WTC11 (cell line): Measurements from ENCODE around the gene CACNA1B. TPM values are rescaled to one million over a fixed set of nuclear protein-coding genes. Genes with fewer than 3 reads are reported as not detected.

Experiments
- ATAC-seq: fragments of 200-7000 bp; cut with Tn5 transposase; 2 replicates; pipeline ENCODE4 v1.10.0; 2021; ENCODE audit warnings: mild to moderate bottlenecking, moderate library complexity
- CTCF ChIA-PET: fragments of 300-600 bp; sonication (Branson Sonifier 250); formaldehyde crosslinking; loops from one replicate; lab custom pipeline; 2021; ENCODE audit warnings: antibody characterized with exemption; lab: Charles Lee
- POLR2A ChIA-PET: fragments of 350-600 bp; sonication (Branson Sonifier 250); formaldehyde crosslinking; loops from one replicate; lab custom pipeline; 2021; ENCODE audit warnings: antibody characterized with exemption; lab: Charles Lee
- DNase-seq: peaks from one replicate; pipeline ENCODE4 v3.0.0; 2021; ENCODE audit warnings: low spot score
- H3K27ac Mint-ChIP-seq: 2 replicates; pipeline ENCODE4 v1.8.0; 2021; ENCODE audit warnings: mixed read lengths
- H3K27me3 Mint-ChIP-seq: 2 replicates; pipeline ENCODE4 v1.8.0; 2021; ENCODE audit warnings: low read depth, mild to moderate bottlenecking, moderate library complexity, mixed read lengths
- H3K36me3 Mint-ChIP-seq: 2 replicates; pipeline ENCODE4 v1.8.0; 2021; ENCODE audit warnings: mixed read lengths
- H3K4me1 Mint-ChIP-seq: 2 replicates; pipeline ENCODE4 v1.8.0; 2022; ENCODE audit warnings: mixed read lengths
- H3K4me3 Mint-ChIP-seq: 2 replicates; pipeline ENCODE4 v1.8.0; 2021; ENCODE audit warnings: mild to moderate bottlenecking, moderate library complexity, mixed read lengths
- H3K9me3 Mint-ChIP-seq: 2 replicates; pipeline ENCODE4 v1.8.0; 2021; ENCODE audit warnings: mixed read lengths
- ATF2 ChIP-seq: sonication (generic); formaldehyde crosslinking; IDR thresholded peaks from 2 replicates; pipeline ENCODE4 v1.8.1; 2022; ENCODE audit warnings: low read depth, missing genetic modification reagents, borderline replicate concordance
- CREB1 ChIP-seq: sonication (generic); formaldehyde crosslinking; IDR thresholded peaks from 2 replicates; pipeline ENCODE4 v1.8.0; 2023; ENCODE audit warnings: mild to moderate bottlenecking, missing genetic modification reagents
- E2F4 ChIP-seq: sonication (generic); formaldehyde crosslinking; IDR thresholded peaks from 2 replicates; pipeline ENCODE4 v1.8.1; 2022; ENCODE audit warnings: low read depth, mild to moderate bottlenecking, moderate library complexity, missing genetic modification reagents, borderline replicate concordance
- E2F5 ChIP-seq: sonication (generic); formaldehyde crosslinking; IDR thresholded peaks from 2 replicates; pipeline ENCODE4 v1.8.1; 2022; ENCODE audit warnings: mild to moderate bottlenecking, moderate library complexity, missing genetic modification reagents
- NFE2L1 ChIP-seq: sonication (generic); formaldehyde crosslinking; IDR thresholded peaks from 2 replicates; pipeline ENCODE4 v1.8.1; 2023; ENCODE audit warnings: missing genetic modification reagents
- OVOL2 ChIP-seq: fragments of 250-450 bp; sonication (Bioruptor Pico); IDR thresholded peaks from 2 replicates; pipeline ENCODE4 v1.9.0; 2021; ENCODE audit warnings: mild to moderate bottlenecking, borderline replicate concordance
- PRDM15 ChIP-seq: sonication (generic); formaldehyde crosslinking; IDR thresholded peaks from 2 replicates; pipeline ENCODE4 v1.8.0; 2022; ENCODE audit warnings: missing genetic modification reagents
- STAT6 ChIP-seq: sonication (generic); formaldehyde crosslinking; conservative IDR thresholded peaks from 2 replicates; pipeline ENCODE4 v1.8.1; 2023; ENCODE audit warnings: mild to moderate bottlenecking, low read depth, missing genetic modification reagents, moderate library complexity
- USF2 ChIP-seq: sonication (generic); formaldehyde crosslinking; IDR thresholded peaks from 2 replicates; pipeline ENCODE4 v1.8.1; 2023; ENCODE audit warnings: mild to moderate bottlenecking, missing genetic modification reagents, moderate library complexity
- ZMAT4 ChIP-seq: fragments of 250-450 bp; sonication (Bioruptor Pico); IDR thresholded peaks from 2 replicates; pipeline ENCODE4 v1.9.0; 2021; ENCODE audit warnings: mild to moderate bottlenecking
- ZNF121 ChIP-seq: sonication (generic); formaldehyde crosslinking; IDR thresholded peaks from 2 replicates; pipeline ENCODE4 v1.8.0; 2023; ENCODE audit warnings: missing genetic modification reagents
- total RNA-seq: library from RNA; stranded (reverse); gene quantifications from 3 replicates; pipeline ENCODE4 v1.2.3, GENCODE V29; 2021
- TF ChIP-seq, protein P1 (sequence below): sonication (generic); formaldehyde crosslinking; IDR thresholded peaks from 2 replicates; pipeline ENCODE4 v1.8.1; 2023; ENCODE audit warnings: mild to moderate bottlenecking, missing genetic modification reagents, borderline replicate concordance
- TF ChIP-seq, protein P2 (sequence below): sonication (generic); formaldehyde crosslinking; IDR thresholded peaks from 2 replicates; pipeline ENCODE4 v1.8.0; 2023; ENCODE audit warnings: mild to moderate bottlenecking, missing genetic modification reagents

Gene CACNA1B
- total RNA-seq, 1 experiment from 2014 or later = 8.4 TPM

- TF ChIP-seq, protein P1, sequence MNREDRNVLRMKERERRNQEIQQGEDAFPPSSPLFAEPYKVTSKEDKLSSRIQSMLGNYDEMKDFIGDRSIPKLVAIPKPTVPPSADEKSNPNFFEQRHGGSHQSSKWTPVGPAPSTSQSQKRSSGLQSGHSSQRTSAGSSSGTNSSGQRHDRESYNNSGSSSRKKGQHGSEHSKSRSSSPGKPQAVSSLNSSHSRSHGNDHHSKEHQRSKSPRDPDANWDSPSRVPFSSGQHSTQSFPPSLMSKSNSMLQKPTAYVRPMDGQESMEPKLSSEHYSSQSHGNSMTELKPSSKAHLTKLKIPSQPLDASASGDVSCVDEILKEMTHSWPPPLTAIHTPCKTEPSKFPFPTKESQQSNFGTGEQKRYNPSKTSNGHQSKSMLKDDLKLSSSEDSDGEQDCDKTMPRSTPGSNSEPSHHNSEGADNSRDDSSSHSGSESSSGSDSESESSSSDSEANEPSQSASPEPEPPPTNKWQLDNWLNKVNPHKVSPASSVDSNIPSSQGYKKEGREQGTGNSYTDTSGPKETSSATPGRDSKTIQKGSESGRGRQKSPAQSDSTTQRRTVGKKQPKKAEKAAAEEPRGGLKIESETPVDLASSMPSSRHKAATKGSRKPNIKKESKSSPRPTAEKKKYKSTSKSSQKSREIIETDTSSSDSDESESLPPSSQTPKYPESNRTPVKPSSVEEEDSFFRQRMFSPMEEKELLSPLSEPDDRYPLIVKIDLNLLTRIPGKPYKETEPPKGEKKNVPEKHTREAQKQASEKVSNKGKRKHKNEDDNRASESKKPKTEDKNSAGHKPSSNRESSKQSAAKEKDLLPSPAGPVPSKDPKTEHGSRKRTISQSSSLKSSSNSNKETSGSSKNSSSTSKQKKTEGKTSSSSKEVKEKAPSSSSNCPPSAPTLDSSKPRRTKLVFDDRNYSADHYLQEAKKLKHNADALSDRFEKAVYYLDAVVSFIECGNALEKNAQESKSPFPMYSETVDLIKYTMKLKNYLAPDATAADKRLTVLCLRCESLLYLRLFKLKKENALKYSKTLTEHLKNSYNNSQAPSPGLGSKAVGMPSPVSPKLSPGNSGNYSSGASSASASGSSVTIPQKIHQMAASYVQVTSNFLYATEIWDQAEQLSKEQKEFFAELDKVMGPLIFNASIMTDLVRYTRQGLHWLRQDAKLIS (CRISPR knock-in tag) = 0 out of 2 replicates have a peak, but pooled peaks have one; percentile 64
- peak; percentile 92 for TF ChIP-seq E2F5 (CRISPR knock-in tag)
- peak; percentile 78 for TF ChIP-seq USF2 (CRISPR knock-in tag)
- TF ChIP-seq OVOL2 (CRISPR knock-in tag) = no peak
These were observed 762 bp downstream of the CACNA1B start (continued) for GRCh38 chr9:137878146-137878941.

GRCh38 chr9:137879052-137879451 lies 1.5 kb downstream of the CACNA1B start:
- CTCF ChIA-PET = no interaction called here
- DNase-seq (no peak), ATAC-seq (no peak)
- H3K36me3 Mint-ChIP-seq = 0 out of 2 replicates have a peak, but pooled peaks cover 8% of the 10 kb centered on the region
- no peak overlapping the region for H3K27ac Mint-ChIP-seq
- no peaks in the 10 kb centered on the region for H3K4me1 Mint-ChIP-seq
- POLR2A ChIA-PET = no interaction called here
- TF ChIP-seq ZNF121 (CRISPR knock-in tag) (no peak), E2F5 (CRISPR knock-in tag) (no peak), NFE2L1 (CRISPR knock-in tag) (no peak), ATF2 (CRISPR knock-in tag) (no peak), ZMAT4 (no peak), CREB1 (CRISPR knock-in tag) (no peak), E2F4 (CRISPR knock-in tag) (no peak), PRDM15 (no peak), STAT6 (CRISPR knock-in tag) (no peak)
- TF ChIP-seq, protein P2, sequence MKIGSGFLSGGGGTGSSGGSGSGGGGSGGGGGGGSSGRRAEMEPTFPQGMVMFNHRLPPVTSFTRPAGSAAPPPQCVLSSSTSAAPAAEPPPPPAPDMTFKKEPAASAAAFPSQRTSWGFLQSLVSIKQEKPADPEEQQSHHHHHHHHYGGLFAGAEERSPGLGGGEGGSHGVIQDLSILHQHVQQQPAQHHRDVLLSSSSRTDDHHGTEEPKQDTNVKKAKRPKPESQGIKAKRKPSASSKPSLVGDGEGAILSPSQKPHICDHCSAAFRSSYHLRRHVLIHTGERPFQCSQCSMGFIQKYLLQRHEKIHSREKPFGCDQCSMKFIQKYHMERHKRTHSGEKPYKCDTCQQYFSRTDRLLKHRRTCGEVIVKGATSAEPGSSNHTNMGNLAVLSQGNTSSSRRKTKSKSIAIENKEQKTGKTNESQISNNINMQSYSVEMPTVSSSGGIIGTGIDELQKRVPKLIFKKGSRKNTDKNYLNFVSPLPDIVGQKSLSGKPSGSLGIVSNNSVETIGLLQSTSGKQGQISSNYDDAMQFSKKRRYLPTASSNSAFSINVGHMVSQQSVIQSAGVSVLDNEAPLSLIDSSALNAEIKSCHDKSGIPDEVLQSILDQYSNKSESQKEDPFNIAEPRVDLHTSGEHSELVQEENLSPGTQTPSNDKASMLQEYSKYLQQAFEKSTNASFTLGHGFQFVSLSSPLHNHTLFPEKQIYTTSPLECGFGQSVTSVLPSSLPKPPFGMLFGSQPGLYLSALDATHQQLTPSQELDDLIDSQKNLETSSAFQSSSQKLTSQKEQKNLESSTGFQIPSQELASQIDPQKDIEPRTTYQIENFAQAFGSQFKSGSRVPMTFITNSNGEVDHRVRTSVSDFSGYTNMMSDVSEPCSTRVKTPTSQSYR = no peak
- peaks cover 25% of the 10 kb centered on the region for H3K27me3 Mint-ChIP-seq
- H3K4me3 Mint-ChIP-seq = peak overlapping the region; percentile 20; the same call in 1 of the 2 replicates
- H3K9me3 Mint-ChIP-seq = no peaks in the 10 kb centered on the region
